Activated CD8-positive, alpha-beta memory T cell treated with anti-CD3 and anti-CD28 coated beads, Interleukin-2, amount 50 U/mL, for 4 hours (primary cell): ENCODE results near the gene GABARAP.
A peak's percentile ranks its signal among the peaks of the same experiment; 100 is the strongest.

Source experiments
- DNase-seq: peaks from one replicate; pipeline ENCODE4 v3.0.0-alpha.2; 2020

GABARAP gene

GRCh38 chr17:7221278-7222092 lies 20.8 kb downstream of the GABARAP start:
- DNase-seq, result no peak

DNA sequence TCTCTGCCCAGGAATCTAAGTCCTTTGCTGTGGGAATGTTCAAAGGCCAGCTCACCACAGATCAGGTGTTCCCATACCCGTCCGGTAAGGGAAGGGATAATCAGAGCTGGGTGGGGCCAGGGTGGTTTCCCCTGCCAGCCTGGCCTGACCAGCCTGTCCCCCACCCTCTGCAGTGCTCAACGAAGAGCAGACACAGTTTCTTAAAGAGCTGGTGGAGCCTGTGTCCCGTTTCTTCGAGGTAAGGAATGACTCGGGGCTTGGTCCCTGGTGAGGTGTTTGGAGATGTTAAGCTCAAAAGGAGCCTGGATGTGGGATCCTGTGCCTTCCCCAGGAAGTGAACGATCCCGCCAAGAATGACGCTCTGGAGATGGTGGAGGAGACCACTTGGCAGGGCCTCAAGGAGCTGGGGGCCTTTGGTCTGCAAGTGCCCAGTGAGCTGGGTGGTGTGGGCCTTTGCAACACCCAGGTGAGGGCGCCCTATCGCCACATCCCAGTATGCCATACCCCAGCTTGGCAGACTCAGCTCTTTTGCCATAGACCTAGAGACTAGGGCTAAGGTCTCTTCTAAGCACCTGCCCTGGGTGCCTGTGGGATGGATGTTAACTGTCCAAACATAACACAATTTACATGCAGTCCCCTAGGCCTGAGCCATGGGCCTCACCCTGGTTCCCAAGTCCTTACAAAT lies 21.5 kb downstream of the GABARAP start:
- peak; percentile 63 for DNase-seq

GRCh38 chr17:7219812-7220592 lies 22.2 kb downstream of the GABARAP start, which contains the start of the genes ACADVL and DLG4:
TSS of gene ACADVL (plus strand) at chr17:7219938. CDS start at chr17:7219985, 47 bp downstream.
TSS of gene DLG4 (minus strand) at chr17:7219836.
- DNase-seq, result peak; percentile 84

DNA sequence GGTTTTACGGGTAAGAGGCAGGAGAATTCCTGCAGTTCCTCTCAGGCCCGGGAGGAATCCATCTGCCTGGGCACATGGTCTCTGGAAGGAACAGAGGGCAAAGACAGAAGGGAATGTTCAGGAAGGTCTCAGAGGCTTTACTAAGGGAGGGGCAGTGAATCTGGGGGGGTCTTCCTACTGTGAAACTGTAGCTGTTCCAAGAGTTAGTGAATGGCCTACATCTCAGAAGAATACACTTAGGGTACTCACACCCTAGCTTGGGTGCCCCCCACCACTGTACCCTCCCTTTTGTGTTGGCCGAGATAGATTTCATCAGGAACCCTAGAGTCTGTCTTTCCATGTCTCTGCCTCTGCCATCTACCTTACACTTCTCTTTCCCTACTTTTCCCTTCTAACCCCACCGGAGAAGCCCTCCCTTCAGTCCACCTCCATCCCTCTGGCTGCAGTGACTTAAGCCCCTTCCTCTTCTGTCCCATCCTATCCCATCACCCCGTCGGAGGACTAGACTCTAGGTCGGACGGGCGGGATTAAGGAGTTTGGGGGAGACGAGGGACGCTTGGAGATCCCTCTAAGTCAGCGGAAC lies 22.9 kb downstream of the GABARAP start:
- DNase-seq, result no peak

DNA sequence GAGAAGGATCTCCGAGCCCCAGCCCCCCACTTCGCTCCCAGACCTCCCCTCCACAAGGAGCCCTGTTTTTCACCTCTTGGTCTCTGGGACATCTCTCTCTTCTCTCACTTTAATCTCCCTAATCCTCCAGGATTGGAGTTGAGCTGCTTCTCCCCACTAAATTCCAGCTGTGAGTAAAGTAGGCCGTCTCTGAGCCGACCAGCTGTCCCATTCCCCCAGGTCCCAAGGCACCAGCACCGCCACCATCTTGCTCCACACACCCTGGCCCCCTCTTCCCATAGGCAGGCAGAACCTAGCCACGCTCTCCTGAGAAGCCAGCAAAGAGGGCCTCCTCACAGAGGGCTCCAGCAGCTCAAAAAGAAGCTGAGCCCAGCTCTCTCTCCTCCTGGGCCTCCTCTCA lies 23.5 kb downstream of the GABARAP start:
- DNase-seq, result no peak

- no peak for DNase-seq
Observed at GRCh38 chr17:7218166-7218565, 24.1 kb downstream of the GABARAP start.

DNA sequence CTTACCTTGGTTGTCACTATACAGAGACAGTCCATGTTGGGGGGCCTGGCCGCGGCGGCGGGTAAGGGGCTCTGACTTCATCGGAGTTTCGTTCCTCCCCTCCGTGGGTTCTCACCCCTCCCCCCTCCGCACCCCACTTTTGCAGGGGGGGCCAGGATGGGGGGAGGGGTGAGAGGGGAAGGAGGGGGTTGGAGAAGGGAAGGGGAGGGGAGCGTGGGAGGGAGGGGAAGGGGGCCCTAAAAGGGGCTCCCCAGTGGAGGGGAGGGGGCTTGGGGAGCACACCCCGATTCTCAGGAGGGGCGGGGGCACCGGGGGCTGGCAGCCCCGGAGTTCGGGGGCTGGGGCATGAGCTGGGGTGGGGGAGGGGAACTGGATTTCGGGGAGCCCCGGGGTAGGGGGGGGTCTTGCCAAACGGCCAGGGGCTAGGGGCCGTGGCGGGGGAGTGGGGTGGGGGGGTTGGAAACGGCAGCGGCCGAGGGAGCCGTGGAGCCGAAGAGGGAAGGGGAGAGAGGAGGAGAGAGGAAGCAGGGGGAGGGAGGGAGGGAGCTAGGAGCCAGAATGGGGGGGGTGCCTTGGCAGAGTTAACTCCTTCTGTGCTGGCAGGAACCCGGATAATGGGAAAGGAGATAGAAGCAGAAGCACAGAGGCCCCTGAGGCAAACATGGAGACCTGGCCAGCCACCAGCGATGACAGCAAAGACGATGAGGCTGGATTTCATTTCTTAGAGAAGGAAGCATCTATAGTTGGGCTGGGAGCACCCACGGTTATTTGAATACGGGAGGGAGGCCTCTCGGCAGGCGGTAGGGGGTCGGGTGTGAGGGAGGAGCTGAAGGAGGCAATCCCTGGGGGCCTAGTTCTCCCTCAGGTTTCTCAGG lies 24.9 kb downstream of the GABARAP start:
- no peak for DNase-seq

DNA sequence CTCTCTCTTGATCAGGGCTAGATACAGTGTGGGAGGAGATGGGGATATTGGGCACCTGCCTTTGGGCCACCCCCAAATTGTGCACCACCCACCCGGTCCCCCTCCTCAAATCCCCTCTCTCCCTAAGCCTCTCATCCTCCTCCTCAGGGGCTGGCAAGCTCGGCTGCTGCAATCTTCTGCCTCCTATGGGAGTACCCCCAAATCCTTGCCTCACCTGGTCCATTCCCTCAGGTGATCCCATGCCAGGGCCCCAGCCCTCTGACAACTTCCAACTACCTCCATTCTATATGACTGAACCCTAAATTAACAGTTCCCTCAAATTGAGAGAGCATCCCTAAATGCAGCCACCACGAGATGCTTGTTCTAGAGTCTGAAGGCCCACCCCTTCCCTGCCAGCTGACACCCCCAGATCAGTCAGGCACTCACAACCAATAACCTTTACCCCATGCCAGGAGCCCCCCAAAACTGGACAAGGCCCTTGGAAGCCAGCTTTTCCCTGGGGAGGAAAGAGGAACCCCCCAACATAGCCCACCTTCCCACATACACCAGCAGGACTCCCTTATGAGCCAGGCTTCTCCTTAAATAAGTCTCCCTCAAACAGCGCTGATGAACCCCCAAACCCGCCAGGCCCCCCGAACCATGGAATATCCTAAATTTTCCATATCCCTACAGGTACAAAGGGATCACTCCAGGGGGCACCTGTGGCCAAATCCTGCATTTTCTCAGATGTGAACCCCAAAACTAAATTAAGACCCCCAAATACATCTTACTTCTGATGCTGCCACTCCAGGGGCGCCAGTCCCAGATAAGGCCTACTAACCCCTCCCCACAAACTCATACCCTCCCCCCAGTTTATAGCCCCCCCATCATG lies 25.8 kb downstream of the GABARAP start:
- no peak for DNase-seq

GRCh38 chr17:7215652-7216180 lies 26.5 kb downstream of the GABARAP start:
- DNase-seq, result no peak

- no peak for DNase-seq
Observed at GRCh38 chr17:7215136-7215638, 27.1 kb downstream of the GABARAP start.

DNA sequence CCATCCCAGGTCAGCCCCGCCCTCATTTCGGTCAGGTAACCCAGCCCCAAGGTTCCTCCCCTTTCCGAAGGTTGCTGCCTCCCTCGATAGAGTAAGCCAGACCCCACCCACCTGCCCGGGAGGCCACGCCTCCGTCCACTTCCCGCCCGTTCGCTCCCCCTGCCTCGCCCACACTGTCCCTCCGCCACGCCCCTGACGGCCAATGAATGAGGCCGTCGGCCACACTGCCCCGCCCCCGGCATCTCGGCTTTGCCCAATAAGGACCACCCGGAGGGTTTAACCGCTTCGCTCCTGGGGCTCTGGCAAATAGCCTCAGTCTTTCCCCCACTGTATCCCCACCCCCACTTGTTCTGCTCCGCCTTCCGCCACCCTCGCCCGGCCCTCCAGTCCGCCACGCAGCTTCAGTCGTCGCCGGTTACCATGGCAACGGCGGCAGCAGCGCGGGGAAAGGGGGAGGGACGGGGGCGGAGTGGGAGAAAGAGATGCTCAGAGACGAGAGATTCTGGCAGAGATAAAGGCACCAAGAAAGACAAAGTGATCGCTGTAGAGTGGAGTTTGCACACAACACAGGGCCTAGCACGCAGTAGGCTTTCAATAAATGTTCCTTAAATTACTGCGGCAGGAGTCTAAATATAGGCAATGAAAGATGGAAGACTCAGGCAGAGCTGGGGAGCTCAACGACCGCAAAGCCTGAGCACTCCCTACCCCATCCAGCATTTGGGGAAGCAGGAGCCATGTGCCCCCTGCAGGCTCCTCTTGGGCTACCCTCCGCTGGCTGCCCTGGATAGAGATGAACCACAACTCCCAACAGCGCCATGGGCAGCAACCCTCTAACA lies 27.7 kb downstream of the GABARAP start:
- peak; percentile 99 for DNase-seq

DNA sequence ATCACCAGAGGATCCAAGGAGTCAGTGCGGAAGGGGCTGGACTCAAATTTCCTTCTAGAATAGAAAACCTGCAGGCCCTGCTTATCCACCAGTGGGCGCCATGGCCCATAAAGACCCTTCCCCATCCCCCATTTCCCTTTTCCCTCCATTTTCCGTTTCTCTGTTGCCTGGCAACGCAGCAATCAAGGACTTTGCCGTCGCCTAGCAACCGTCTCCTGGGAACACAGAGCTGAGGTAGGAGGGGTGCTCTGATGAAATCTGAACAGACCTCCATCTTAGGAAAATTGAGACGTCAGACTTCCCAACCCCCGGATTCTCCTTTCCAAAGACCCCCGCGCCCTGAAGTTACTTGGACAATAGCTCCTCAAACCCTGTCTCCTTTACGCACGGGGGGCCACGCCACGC lies 28.4 kb downstream of the GABARAP start:
- DNase-seq, result no peak

GRCh38 chr17:7211491-7212273 lies 30.6 kb downstream of the GABARAP start:
- no peak for DNase-seq

- no peak for DNase-seq
Observed at GRCh38 chr17:7208754-7209460, 33.3 kb downstream of the GABARAP start.

- no peak for DNase-seq
Observed at GRCh38 chr17:7208027-7208571, 34.1 kb downstream of the GABARAP start.

DNA sequence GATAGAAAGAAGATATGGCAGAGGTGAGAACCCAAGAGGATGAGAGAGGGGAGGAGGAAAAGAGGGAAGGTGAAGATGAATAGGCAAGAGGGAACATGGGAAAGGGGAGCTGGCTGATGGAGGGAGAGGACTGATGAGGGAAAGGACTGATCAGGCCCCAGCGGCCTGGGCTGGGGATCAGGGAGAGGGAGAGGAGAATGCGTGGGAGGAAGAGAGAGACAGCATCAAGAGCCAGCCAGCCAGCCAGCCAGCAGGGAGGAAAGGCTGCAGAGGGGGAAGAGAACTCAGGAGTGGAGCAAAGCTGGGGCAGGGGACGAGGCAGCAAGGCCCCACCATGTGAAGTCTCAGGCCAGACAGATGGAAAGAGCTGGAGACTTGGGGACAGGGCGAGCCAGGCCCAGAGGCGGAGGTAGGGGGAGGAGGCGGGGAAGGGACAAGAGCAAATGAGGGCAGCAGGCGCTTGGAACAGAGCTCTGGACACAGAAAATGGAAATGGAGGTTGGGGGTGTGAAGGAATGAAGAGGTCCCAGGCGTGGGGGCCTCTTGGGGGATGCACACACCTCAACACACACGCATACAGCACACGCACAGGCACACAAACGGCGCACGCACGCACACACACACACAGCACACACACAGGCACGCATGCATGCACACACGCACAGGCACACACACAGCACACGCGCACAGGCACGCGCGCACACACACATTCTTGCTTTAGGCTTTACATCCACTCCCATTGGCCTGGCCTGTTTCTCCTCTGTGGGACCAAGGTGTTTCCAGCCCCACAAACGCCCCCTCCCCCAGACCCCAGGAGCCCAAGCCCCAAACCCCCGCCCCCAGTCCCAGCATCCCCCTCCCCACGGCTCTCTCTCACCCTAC lies 34.9 kb downstream of the GABARAP start:
- no peak for DNase-seq

DNA sequence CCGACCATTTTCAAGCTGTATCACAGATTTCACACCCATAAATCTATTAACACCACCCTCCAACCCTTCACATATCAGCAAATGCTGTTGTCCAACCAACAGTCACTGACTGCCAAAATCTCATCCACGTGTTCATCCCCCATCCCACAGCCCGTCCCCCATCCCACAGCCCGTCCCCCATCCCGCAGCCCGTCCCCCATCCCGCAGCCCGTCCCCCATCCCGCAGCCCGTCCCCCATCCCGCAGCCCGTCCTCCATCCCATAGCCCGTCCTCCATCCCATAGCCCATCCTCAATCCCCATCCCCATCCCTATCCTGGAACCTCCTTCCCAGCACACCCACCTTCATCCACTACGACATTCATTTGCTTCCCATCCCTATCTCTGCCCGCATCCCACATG lies 36.7 kb downstream of the GABARAP start:
- DNase-seq, result no peak
